PC-9 (cell line): Measurements from ENCODE around the gene OGA.

Experiments
- EZH2 ChIP-seq: fragments of 200-600 bp; sonication (generic); IDR thresholded peaks from 2 replicates; pipeline ENCODE4 v1.8.0; 2017; ENCODE audit warnings: antibody characterized with exemption, low read depth
- TF ChIP-seq, protein P1 (sequence below): fragments of 200-600 bp; sonication (generic); conservative IDR thresholded peaks from 2 replicates; pipeline ENCODE4 v1.6.1; 2017; ENCODE audit warnings: mixed run types, antibody characterized with exemption, mild to moderate bottlenecking, moderate library complexity

DNA sequence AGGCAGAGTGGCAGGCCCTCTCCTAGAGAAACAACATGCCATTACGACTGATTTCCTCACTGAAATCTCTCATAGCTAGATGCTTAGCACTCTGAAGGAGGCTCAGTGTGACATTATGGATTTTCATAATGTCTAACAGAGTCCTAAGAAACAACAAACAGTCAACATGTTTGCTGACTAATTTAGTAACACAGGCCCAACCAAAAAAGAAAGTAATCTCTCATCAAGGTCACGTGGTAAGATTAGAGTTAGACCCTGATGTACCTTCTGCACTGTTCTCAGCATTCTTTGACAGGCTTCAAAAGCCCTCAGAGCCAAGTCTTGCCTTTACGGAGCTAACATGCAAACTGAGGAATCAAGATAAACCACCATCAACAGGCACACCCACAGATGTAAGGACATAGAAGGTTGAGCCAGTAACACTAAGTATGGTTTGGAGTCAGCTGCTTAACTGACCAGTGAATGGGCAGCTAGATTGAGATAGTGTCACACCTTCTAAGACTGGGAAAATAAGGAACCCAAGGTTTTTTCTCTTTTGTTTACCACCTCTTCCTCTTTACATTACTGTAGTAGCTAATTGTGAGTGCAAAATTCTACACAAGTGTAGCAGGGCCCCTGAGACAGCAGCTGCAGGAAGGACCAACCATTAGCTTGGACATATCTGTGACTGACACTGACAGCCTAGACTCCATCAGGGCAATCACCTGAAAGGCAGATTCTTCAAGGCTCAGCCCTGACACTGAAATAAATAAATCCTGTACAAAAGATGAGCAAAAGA, 40.7 kb upstream of the OGA start:
- TF ChIP-seq, protein P1, sequence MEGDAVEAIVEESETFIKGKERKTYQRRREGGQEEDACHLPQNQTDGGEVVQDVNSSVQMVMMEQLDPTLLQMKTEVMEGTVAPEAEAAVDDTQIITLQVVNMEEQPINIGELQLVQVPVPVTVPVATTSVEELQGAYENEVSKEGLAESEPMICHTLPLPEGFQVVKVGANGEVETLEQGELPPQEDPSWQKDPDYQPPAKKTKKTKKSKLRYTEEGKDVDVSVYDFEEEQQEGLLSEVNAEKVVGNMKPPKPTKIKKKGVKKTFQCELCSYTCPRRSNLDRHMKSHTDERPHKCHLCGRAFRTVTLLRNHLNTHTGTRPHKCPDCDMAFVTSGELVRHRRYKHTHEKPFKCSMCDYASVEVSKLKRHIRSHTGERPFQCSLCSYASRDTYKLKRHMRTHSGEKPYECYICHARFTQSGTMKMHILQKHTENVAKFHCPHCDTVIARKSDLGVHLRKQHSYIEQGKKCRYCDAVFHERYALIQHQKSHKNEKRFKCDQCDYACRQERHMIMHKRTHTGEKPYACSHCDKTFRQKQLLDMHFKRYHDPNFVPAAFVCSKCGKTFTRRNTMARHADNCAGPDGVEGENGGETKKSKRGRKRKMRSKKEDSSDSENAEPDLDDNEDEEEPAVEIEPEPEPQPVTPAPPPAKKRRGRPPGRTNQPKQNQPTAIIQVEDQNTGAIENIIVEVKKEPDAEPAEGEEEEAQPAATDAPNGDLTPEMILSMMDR, result no peak
- TF ChIP-seq EZH2, result no peak
